Nephron (organoid): ENCODE data around the gene PTPN20.
"Not testable (repeated sequence)": the region's sequence is repeated elsewhere in the genome, so short reads cannot be mapped to it uniquely, and the experiment has no call there.

Experiments
- H3K27ac Mint-ChIP-seq, 3 experiments: 2 replicates each; pipeline ENCODE4 v1.8.0; 2020; ENCODE audit warnings: mixed read lengths in 3 of 3, mild to moderate bottlenecking in 2 of 3, moderate library complexity in 1 of 3
- H3K27me3 Mint-ChIP-seq: 2 replicates; pipeline ENCODE4 v1.8.0; 2021; ENCODE audit warnings: low read depth, mild to moderate bottlenecking, moderate library complexity, mixed read lengths
- H3K36me3 Mint-ChIP-seq: 2 replicates; pipeline ENCODE4 v1.8.0; 2020; ENCODE audit warnings: low read depth, mixed read lengths
- H3K4me1 Mint-ChIP-seq: 2 replicates; pipeline ENCODE4 v1.8.0; 2020; ENCODE audit warnings: mixed read lengths
- H3K4me3 Mint-ChIP-seq, 3 experiments: 2 replicates each; pipeline ENCODE4 v1.8.0; 2020; ENCODE audit warnings: mild to moderate bottlenecking in 3 of 3, mixed read lengths in 3 of 3, moderate library complexity in 2 of 3
- H3K9me3 Mint-ChIP-seq: 2 replicates; pipeline ENCODE4 v1.8.0; 2020; ENCODE audit warnings: mixed read lengths
- TF ChIP-seq, protein P1 (sequence below), 3 experiments: fragments of 200-600 bp; sonication (generic); IDR thresholded peaks; one replicate each; pipeline ENCODE4 v1.5.0; 2021; ENCODE audit warnings: antibody characterized with exemption in 3 of 3; ENCODE audit not compliant: unreplicated experiment in 3 of 3

PTPN20 gene

GRCh38 chr10:46922498-46922897 is 11.3 kb downstream of the PTPN20 start:
- H3K36me3 Mint-ChIP-seq, H3K9me3 Mint-ChIP-seq, H3K27ac Mint-ChIP-seq, H3K4me3 Mint-ChIP-seq, H3K4me1 Mint-ChIP-seq, H3K27me3 Mint-ChIP-seq: not testable (repeated sequence)

DNA sequence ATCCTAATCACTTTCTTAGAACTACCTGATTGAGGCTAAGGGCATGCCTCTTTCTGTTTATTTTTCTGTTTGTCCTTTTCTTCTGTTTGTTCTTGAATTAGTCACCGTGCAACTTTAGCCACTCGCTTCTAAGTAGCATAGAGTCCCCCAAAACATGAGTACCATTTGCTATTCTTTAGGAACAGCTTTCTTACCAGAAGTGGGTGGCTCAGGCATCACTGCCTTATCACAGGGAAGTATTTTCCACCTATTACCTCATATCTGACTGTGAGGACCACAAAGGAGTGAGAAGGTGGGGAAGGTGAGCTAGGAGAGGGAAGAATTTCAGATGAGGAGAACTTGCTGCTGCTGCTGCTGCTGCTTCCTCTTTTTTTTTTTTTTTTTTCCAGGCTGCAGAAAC is 13.9 kb downstream of the PTPN20 start:
- not testable (repeated sequence) for H3K27me3 Mint-ChIP-seq, H3K27ac Mint-ChIP-seq, H3K36me3 Mint-ChIP-seq, H3K4me3 Mint-ChIP-seq, H3K9me3 Mint-ChIP-seq, H3K4me1 Mint-ChIP-seq

DNA sequence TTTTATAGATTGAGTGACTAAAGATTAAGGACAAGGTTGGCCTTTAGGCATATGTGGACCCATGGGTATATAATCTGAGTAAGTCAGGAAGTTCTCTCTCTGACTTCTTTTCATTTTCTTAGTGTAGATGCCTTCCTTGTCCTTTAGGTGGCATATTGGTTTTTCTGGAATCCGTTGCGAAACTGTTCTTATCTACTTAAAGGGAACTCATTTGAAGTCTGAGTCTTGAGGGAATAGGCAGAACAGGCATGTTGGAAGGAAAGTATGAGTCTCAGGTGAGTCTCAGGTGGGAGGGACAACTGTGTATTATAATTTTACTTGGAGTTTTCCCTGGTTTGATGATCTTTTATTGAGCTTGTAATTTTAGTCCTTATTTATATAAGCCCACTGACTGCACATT is 14.6 kb downstream of the PTPN20 start:
- H3K27ac Mint-ChIP-seq, H3K9me3 Mint-ChIP-seq, H3K36me3 Mint-ChIP-seq, H3K27me3 Mint-ChIP-seq, H3K4me1 Mint-ChIP-seq, H3K4me3 Mint-ChIP-seq: not testable (repeated sequence)
- TF ChIP-seq, protein P1, sequence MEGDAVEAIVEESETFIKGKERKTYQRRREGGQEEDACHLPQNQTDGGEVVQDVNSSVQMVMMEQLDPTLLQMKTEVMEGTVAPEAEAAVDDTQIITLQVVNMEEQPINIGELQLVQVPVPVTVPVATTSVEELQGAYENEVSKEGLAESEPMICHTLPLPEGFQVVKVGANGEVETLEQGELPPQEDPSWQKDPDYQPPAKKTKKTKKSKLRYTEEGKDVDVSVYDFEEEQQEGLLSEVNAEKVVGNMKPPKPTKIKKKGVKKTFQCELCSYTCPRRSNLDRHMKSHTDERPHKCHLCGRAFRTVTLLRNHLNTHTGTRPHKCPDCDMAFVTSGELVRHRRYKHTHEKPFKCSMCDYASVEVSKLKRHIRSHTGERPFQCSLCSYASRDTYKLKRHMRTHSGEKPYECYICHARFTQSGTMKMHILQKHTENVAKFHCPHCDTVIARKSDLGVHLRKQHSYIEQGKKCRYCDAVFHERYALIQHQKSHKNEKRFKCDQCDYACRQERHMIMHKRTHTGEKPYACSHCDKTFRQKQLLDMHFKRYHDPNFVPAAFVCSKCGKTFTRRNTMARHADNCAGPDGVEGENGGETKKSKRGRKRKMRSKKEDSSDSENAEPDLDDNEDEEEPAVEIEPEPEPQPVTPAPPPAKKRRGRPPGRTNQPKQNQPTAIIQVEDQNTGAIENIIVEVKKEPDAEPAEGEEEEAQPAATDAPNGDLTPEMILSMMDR (IDR thresholded peaks at IDR 0.05; ENCODE audit: unreplicated experiment in 3 of 3) = peak in 2 of 3 experiments; percentile 9 to 14

- H3K27ac Mint-ChIP-seq, H3K36me3 Mint-ChIP-seq, H3K4me1 Mint-ChIP-seq, H3K9me3 Mint-ChIP-seq, H3K4me3 Mint-ChIP-seq, H3K27me3 Mint-ChIP-seq: not testable (repeated sequence)
These were observed 17.6 kb downstream of the PTPN20 start for GRCh38 chr10:46928810-46929209.

DNA sequence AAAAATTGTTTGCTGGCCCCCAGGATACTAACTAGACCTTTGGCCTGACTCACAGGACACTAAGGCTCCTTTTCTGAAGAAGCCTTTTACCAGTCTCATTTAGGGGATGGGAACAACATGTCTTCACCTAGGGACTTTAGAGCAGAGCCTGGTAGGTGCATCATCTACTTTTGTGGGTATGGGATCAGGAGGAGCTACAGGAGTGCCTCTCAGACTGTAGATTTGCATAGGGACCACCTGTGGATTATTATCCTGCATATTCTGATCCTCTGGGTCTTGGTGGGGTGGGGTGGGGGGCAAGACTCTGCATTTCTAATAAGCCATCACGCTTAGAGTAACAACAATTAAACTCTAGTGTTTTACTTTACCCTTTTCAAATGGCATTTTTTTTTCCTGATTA is 21.2 kb downstream of the PTPN20 start:
- H3K9me3 Mint-ChIP-seq, H3K27ac Mint-ChIP-seq, H3K4me3 Mint-ChIP-seq, H3K4me1 Mint-ChIP-seq, H3K36me3 Mint-ChIP-seq, H3K27me3 Mint-ChIP-seq: not testable (repeated sequence)

- not testable (repeated sequence) for H3K36me3 Mint-ChIP-seq, H3K4me3 Mint-ChIP-seq, H3K27me3 Mint-ChIP-seq, H3K4me1 Mint-ChIP-seq, H3K27ac Mint-ChIP-seq, H3K9me3 Mint-ChIP-seq
These were observed 29.9 kb downstream of the PTPN20 start for GRCh38 chr10:46941091-46941490.

DNA sequence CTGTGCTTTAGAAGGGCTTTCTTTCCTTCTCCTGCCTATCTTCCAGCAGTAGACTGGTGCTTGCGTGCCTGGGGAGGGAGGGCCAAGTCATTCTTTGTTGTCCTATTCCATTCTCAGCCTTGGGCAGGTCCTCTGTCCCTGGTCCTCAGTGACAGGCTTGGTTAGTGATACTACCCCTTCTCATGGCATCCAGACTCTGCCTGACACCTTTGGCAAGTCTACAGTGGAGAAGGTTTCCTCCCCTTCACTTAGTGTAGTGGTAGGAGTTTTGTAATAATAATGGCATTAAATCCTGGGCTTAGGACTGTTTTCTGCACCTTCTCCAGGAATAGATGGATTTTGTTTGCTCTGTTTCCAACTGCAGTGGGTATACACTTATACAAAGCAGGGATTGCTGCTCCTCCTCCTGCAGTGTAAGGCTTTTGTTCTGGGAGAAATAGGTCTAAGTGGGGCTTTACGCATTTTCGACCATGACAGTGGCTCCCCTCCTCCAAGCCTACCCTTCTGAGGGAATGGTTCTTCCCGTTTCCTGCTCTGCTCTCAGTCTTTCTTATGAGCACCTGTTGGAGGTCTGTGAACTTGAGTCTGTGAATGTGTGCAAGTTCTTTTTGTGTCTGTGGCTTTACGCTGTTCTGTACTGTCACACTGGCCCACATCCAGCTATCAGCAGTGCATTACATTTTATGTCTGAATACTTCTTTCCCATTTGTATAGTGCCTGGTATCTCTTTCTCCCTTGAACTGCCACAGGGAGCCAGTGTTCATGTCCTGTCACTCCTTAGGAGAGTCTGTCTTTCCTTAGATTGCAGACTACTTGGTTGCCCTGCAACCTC is 37.7 kb downstream of the PTPN20 start:
- H3K9me3 Mint-ChIP-seq, H3K4me1 Mint-ChIP-seq, H3K4me3 Mint-ChIP-seq, H3K27ac Mint-ChIP-seq, H3K27me3 Mint-ChIP-seq, H3K36me3 Mint-ChIP-seq: not testable (repeated sequence)

DNA sequence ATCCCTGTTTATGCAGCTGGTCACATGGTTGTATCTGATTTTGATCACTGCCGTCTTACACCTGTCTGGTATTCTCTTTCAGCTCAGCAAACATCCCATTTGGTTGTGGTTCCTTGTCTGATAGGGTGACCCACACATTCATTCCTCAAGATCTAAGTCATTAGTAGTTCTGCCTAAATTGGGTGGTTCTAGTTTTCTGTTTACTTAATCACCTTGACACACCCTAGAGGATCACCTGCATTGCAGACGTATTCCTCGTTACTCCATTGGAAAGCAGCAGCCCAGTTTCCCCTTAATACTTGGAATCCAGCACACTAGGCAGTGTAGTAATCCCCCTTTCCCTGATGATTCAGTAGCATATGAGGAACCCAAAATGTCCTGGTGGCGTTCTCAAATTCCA is 41.3 kb downstream of the PTPN20 start:
- not testable (repeated sequence) for H3K4me3 Mint-ChIP-seq, H3K4me1 Mint-ChIP-seq, H3K27ac Mint-ChIP-seq, H3K27me3 Mint-ChIP-seq, H3K36me3 Mint-ChIP-seq, H3K9me3 Mint-ChIP-seq

DNA sequence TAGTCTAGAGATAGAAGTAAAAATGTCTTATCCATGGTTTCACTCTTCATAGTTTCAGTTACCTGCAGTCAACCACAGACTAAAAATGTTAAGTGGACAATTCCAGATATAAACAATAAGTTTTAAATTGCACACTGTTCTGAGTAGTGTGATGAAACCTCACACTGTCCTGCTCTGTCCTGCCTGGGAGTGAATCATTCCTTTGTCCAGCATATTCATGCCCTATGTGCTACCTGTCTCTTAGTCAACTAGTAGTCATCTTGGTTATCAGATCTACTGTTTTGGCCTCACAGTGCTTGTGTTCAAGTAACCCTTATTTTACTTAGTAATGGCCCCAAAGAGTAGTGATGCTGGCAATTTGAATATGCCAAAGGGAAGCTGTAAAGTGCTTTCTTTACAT is 49.5 kb downstream of the PTPN20 start:
- not testable (repeated sequence) for H3K9me3 Mint-ChIP-seq, H3K4me3 Mint-ChIP-seq

DNA sequence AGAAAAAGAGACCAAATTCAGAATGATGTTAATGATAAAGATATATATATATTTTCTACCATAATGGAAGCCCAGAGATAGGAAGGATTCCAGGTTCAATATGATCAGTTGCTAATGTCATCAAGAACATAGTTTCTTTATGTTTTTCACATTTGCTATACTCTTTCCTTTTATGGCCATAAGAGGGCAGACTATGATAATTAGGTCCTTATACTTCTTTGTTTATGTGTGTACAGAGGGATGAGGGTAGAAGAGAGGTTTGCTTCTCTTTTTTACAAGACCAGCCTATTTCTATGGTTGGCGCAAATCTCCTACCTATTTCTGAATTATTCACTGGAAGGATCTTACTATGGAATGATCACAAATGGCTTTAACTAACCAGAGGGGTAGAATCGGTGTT is 52.1 kb downstream of the PTPN20 start:
- not testable (repeated sequence) for H3K4me1 Mint-ChIP-seq, H3K36me3 Mint-ChIP-seq, H3K4me3 Mint-ChIP-seq, H3K27me3 Mint-ChIP-seq, H3K27ac Mint-ChIP-seq, H3K9me3 Mint-ChIP-seq

More for the DNA sequence above, 49.5 kb downstream of the PTPN20 start:
- H3K4me1 Mint-ChIP-seq, H3K36me3 Mint-ChIP-seq, H3K27ac Mint-ChIP-seq, H3K27me3 Mint-ChIP-seq: not testable (repeated sequence)

DNA sequence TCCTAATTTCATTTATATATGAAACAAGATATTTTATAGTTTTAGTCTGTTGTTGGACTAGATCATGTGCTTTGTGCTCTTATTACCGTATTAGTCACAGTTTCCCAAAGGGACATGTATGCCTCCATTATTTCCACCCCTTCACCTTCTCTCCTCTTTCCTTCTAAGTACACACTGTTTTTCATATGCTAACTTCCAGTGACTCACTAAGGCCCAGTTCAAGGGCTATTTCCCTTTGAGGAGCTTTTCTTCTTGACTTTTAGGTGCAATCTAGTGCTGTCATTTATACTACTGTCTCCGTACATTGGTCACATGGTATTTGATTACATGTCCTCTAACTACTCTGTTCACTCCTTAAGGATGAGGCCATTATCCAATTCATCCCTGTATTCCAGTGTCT is 55.8 kb downstream of the PTPN20 start:
- H3K27me3 Mint-ChIP-seq, H3K4me1 Mint-ChIP-seq, H3K27ac Mint-ChIP-seq, H3K36me3 Mint-ChIP-seq, H3K4me3 Mint-ChIP-seq, H3K9me3 Mint-ChIP-seq: not testable (repeated sequence)

GRCh38 chr10:46980223-46980622 is 69.0 kb downstream of the PTPN20 start:
- not testable (repeated sequence) for H3K27ac Mint-ChIP-seq, H3K9me3 Mint-ChIP-seq, H3K27me3 Mint-ChIP-seq, H3K4me1 Mint-ChIP-seq, H3K36me3 Mint-ChIP-seq, H3K4me3 Mint-ChIP-seq

DNA sequence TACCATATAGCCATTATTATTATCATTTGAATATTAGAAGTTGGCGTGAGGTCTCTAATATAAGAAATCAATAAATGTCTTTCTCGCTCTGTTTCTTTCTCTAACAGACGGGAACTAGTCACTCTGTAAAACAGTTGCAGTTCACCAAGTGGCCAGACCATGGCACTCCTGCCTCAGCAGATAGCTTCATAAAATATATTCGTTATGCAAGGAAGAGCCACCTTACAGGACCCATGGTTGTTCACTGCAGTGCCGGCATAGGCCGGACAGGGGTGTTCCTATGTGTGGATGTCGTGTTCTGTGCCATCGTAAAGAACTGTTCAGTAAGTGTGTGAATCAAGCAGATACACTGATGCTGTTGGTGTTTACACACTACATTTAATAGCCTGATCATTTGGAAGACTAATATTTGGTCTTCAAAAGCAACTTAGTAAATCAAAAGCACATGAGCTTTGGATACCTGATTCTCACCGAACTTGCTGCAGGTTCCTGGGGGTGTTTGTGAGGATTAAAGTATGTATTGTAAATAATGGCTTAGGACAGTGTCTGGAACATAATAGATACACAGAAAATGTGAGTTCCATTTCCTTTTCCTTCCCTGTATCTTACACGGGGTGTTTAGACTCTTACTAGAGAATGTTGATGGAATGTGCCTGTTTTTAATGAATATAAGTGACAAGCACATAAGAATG is 76.2 kb downstream of the PTPN20 start:
- not testable (repeated sequence) for H3K4me1 Mint-ChIP-seq, H3K9me3 Mint-ChIP-seq, H3K27ac Mint-ChIP-seq, H3K36me3 Mint-ChIP-seq, H3K27me3 Mint-ChIP-seq, H3K4me3 Mint-ChIP-seq
